Upper lobe of left lung (tissue), 4 donors: ENCODE results near the gene PHOX2A.

Experiments used
- CTCF ChIP-seq, 6 experiments: fragments of 450-650 bp in 4 of 6; fragments of 200-600 bp in 2 of 6; sonication (generic) in 2 of 6; IDR thresholded peaks; one replicate each; pipeline ENCODE4 v1.5.1; 2016 to 2019; ENCODE audit warnings: antibody characterized with exemption in 6 of 6
- EP300 ChIP-seq, 4 donors: sonication (generic); formaldehyde crosslinking; IDR thresholded peaks; one replicate each; pipeline ENCODE4 v1.5.1; 2017; ENCODE audit warnings: antibody characterized with exemption in 4 of 4, control low read depth in 2 of 4
- POLR2A ChIP-seq, 4 donors: fragments of 450-650 bp; IDR thresholded peaks; one replicate each; pipeline ENCODE4 v1.5.1; 2016 to 2017; ENCODE audit warnings: antibody characterized with exemption in 4 of 4, mild to moderate bottlenecking in 2 of 4

GRCh38 chr11:72236774-72237111 is 7.2 kb downstream of the PHOX2A start:
- TF ChIP-seq CTCF (IDR thresholded peaks at IDR 0.05), result no peak
- TF ChIP-seq POLR2A (IDR thresholded peaks at IDR 0.05), result no peak
- TF ChIP-seq EP300 (IDR thresholded peaks at IDR 0.05), result no peak
